GM18951 (cell line): ENCODE measurements around the gene HIVEP3.

Experiments used
- POLR2A ChIP-seq: IDR thresholded peaks from 4 replicates; pipeline ENCODE4 v1.6.1; 2011; ENCODE audit warnings: mild to moderate bottlenecking; ENCODE audit not compliant: insufficient read length, insufficient read depth; ENCODE audit errors: extremely low read depth
- in situ Hi-C: fragments of 300-500 bp; cut with MboI; formaldehyde crosslinking; loops from one replicate; pipeline ENCODE4 v1.12.0; 2022; ENCODE audit warnings: low sequenced_read_pairs, mixed read lengths, inconsistent platforms; ENCODE audit not compliant: unreplicated experiment

The HIVEP3 gene

GRCh38 chr1:41765152-41765551 is 153.6 kb downstream of the HIVEP3 start:
- in situ Hi-C loops: no loop called here
- no peak for TF ChIP-seq POLR2A

- no peak for TF ChIP-seq POLR2A
- in situ Hi-C loops: no loop called here
Measured at GRCh38 chr1:41764656-41765055, 154.1 kb downstream of the HIVEP3 start.

DNA sequence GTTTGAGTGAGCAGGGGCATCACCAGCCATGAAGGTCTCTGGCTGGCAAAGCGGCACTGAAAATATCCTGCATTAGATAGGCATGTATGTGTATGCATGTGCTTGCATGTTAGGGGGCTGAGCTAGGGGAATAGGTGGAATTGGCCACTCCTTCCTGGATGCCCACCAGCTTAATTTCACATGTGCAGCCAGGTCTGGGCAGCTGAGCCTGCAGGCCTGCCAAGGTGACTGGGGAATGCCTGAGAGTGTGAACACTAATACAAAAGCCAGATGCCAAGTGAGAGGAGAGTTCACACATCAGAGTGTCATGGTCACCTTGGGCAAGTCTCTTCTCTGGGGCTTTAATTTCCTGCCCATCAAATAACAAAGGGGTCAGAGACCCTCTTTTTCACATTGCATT is 155.9 kb downstream of the HIVEP3 start:
- TF ChIP-seq POLR2A: no peak

DNA sequence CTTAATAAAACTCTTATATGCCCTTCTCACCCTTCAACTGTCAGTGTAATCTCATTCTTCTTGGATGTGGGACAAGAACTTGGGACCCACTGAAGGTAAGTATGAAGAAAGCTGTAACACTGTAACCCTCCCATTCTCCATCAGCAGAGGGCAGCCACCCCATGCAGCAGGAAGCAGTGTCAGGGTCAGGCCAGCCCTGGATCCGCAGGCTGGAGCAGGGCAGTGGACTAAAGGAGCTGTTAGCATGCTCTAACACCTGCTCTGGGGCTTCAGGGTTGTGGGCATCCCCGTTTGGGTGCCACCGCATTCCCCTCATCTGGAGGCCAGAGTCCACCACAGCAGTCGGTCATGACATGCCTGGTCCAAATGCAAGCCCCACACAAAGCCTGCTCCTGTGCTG is 156.5 kb downstream of the HIVEP3 start:
- TF ChIP-seq POLR2A: no peak
- in situ Hi-C loops: no loop called here

More for the DNA sequence above, 155.9 kb downstream of the HIVEP3 start:
- in situ Hi-C loops: no loop called here

GRCh38 chr1:41758904-41759548 is 159.7 kb downstream of the HIVEP3 start:
- no peak for TF ChIP-seq POLR2A
- in situ Hi-C loops: no loop called here

DNA sequence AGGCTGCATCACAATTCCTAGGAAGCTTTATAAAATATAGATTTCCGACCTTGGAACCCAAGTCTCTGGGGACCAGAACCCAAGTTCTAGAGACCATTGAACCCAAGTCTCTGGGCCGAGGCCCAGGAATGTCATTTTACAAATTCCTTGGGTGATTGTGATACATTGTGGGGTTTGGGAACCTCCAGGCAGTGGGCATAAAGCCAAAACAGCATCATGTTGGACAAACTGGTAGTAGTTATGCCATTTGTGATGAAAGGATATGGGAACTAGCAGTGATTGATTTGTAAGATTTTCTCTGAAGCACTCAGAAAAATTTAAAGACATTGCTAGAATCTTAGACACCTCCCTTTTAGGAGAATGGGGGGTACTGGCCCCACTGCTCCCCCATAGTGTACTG is 160.2 kb downstream of the HIVEP3 start:
- no peak for TF ChIP-seq POLR2A

DNA sequence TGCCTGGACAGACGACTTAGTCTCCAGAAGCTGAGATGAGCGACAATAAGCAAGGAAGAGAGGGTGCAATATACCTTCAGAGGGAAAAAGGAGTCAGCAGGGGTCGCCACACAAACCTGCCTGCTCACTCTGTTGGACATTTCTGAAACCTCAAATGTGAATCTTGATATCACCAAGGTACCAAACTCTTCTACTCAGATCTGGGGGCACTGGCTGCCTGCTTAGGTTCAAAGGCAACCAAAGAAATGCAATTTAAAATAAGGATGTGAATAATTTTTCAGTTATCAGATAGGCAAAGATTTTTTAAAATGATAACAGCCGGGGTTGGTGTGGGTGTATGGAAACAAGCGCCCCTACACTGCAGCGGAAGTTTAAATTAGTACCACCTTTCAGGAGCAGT is 164.2 kb downstream of the HIVEP3 start:
- in situ Hi-C loops: no loop called here
- TF ChIP-seq POLR2A: no peak

More for the DNA sequence above, 160.2 kb downstream of the HIVEP3 start:
- in situ Hi-C loops: no loop called here

DNA sequence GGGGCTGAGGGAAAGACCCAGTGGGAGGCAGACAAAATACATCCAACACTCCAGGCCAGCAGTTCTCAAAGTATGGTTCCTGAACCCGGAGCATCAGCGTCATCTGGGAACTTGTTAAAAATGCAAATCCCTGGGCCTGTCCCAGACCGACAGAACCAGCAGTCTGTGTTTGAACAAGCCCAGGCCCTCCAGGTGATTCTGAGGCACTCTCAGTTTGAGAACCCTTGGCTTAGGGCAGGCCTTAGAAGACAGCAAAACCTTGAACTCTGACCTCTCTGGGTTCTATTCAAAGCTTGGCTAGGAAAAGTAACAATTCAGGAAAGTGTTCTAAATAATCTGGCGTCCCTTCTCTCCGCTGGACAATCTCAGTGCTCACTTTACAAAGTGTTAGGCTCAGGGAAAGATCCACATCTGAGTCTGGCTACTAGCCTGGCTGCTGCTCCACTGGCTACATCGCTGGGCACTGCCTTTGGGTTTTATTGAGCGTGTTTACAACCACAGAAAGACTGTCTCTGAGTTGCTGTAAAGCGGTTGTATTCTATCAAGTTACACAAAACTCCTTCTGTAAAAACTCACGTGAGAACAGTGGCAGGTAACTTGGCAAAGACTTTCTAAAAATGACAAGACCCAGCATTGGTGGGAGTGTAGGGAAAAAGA is 166.1 kb downstream of the HIVEP3 start:
- no peak for TF ChIP-seq POLR2A
- in situ Hi-C loops: no loop called here

- TF ChIP-seq POLR2A: peak; percentile 33
- in situ Hi-C loops: no loop called here
Measured at GRCh38 chr1:41751804-41752513, 166.8 kb downstream of the HIVEP3 start.

DNA sequence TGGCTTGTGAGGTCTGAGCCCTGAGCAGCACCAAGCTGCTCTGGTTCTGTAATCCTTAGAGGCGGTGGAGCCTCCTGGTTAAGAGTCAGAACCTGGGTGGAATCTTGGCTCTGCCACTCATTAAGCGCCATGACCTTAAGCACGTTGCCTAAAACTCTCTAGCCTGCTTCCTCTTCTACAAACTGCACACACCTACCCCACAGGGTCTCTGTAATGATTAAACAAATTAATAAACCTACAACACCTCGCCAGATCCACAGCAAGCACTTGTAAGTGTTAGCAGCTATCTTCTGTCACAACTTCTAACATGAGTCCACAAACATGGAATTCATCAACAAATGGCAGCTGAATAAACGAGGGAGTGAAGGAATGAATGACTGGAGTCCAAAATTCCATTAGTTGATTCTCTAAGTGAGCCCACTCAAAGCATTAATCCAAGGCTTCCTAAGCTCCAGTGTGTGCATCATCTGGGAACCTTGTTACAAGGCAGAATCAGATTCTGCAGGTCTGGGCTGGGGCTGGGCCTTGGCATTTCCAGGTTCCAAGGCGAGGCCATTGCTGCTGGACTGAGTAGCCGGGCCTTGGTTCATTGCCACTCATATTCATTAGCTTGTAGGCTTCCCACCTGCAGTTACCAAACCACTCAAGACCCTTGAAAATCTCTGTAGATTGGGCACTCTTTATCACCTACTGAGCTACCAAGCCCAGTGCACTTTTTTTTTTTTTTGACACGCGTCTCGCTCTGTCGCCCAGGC is 168.6 kb downstream of the HIVEP3 start:
- TF ChIP-seq POLR2A: no peak
- in situ Hi-C loops: no loop called here

GRCh38 chr1:41745022-41745421 is 173.7 kb downstream of the HIVEP3 start:
- in situ Hi-C loops: no loop called here
- no peak for TF ChIP-seq POLR2A

GRCh38 chr1:41743366-41743765 is 175.4 kb downstream of the HIVEP3 start:
- no peak for TF ChIP-seq POLR2A
- in situ Hi-C loops: no loop called here

DNA sequence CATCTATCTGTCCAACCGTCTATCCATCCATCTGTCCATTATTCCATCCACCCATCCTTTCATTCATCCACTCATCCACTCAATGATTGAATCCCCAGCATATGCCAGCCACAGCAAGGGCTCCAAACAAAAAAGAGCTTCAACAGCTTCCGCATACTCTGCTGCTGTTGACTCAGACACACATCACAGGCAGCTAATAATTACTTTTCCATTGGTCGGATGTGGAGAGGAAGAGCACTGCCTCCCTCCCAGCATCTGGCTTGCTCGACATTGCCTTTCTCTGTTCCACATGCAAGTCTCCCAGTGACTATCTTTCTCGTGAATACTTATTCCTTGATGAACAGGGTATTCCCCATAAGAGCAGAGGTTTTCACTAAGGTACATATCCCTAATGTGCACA is 176.5 kb downstream of the HIVEP3 start:
- in situ Hi-C loops: no loop called here
- no peak for TF ChIP-seq POLR2A
